HK-2 (cell line): ENCODE measurements around the gene AFAP1L1.

Experiments
- DNase-seq: peaks from one replicate; pipeline ENCODE4 v3.0.0-alpha.2; 2018; ENCODE audit not compliant: unreplicated experiment

AFAP1L1 gene

DNA sequence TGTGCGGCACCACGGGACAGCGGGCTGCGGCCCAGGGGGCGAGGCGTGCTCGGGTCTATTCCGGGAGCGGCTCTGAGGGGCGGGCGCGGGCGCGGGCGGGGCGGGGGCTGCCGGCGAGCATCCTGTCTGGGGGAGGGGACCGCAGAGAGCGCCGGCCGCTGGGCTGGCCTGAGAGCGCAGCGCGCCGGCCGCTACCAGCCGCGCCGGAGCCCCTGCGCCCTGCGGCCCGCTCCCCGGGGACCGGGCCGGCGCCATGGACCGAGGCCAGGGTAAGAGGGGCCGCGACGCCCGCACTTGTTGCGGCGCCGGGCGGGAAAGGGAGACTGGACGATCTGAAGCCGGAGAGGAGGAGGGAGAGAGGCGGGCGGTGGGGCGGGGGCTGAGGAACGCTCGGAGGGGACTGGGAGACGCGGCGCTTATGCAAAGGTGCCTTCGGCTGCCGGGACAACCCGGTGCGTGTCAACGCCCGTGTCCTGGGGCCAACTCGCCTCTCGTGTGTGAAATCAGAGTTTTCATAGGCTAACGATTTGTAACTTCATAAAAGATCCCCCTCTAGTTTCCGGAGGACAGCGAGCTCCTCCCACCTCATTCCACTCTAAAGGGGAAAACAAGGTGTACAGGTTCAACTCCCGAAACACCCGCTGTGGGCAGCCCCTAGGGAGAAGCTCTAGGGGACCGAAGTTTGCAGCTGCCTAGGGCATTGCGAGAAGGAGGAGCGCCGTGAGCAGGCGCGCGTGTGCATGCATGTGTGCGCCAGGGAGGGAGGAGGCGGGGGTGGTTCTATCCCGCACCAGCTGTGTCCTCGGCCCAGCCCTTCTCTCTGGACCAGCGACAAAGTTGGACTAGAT is at the start of gene AFAP1L1:
TSS of gene AFAP1L1 (plus strand) at position 144 of the 848 bp plus-strand sequence. CDS start at position 254, 110 bp downstream.
- peak; percentile 62 for DNase-seq

- no peak for DNase-seq
Measured at GRCh38 chr5:149223081-149223848, 48.4 kb upstream of the AFAP1L1 start.

DNA sequence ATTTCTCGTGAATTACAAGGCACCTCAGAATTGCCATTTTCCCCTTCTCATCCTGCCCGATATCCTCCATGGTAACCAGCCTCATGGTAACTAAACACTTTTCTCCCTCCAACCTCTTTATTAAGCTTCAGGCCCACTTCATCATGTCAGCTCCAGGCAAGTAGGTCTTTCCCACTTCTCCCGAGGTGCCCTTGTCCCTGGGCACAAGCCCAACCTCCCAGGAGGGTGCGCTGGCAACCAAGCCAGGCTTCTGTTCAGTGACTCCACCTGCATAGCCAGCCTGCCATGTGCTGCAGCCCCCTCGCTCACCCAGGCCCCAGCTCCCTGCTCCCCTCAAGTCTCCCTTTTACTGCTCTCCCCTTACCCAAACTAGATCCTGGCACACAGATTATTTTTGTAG is 47.4 kb upstream of the AFAP1L1 start:
- no peak for DNase-seq

DNA sequence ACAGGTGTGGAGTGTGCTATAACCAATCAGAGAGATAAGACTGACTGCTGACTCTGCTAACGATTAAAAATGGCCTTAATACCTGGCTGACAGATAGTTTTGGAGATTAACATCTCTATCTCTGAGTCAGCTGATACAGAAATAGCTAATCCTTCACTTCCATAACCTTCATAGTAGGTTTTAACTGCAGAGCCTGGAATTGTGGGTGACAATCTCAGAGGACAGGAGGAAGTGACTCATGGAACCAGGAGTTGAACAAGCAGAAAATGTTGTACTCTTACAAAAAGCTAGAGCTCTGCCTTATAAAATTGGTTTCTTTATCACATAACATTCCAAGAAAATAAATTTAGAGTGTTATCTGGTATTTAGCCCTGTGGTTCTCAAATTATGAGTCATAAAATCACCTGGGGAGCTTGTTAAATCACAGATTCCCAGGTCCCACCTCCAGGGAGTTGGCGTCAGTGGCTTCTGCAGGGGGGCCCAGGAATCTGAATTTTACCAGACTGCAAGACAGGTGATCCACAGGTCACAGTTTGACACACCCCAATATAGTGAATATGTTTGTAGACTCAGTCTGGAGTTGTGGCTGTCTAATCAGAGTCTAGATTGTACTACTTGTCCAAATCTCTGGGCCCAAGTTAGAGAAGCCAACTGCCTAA is 44.4 kb upstream of the AFAP1L1 start:
- no peak for DNase-seq

- peak; percentile 19 for DNase-seq
Measured at GRCh38 chr5:149228618-149229297, 42.9 kb upstream of the AFAP1L1 start.

GRCh38 chr5:149229298-149229937 is 42.2 kb upstream of the AFAP1L1 start:
- no peak for DNase-seq

DNA sequence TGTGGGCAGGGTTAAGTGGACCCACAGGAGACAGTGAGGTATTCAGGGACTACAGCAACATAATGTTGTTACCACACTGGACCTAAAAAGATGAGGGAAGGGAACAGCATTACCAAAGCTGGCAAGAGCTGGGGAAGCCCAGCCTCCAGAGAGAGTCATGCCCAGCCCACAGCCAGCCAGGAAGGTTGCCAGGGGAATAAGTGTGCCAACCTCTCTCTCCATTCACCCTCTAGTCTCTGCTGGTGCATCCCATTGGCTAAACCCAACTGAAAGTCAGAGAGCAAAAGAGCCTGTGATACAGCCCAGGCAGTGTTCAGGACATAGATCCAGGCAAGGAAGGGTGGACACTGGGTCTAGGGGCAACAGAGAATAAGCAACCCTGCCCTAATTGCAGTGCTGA is 35.8 kb upstream of the AFAP1L1 start:
- DNase-seq = no peak

DNA sequence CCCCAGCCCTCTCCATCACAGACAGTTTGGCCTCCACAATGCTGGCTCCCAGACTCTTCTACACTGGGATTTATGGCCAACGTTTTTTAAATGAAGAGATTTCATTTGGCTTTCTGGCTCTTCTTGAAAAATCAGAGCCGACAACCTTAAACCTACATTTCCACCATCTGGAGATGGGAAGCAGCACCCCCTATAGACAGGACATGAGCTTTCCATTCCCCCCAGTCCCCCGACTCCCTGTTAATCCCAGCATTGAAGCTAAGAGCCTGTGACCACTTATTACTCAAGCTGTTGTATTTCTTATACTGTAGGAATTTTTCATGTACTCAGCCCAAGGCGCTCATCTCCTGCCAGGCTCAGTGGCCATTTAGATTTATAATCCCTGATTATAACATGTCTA is 34.0 kb upstream of the AFAP1L1 start:
- DNase-seq = no peak

GRCh38 chr5:149238540-149238939 is 33.1 kb upstream of the AFAP1L1 start:
- DNase-seq = no peak

DNA sequence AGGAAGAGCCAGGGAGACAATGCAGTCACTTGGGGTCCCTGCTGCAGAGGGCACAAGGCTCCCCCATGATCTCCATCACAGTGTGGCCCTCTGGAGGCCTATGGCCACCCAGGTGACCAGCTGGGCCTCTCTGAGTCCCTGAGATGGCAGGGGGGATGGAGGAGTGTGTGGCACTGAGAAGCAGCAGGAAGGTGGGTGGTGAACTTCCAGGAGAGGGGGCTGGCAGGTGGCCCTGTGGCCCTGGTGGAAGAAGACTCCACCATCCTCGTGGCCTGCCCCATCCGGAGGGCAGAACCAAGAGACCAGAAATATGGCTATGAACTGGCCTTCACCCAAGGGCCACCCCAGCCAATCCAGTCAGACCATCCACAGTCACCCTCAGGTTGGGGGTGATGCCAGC is 31.7 kb upstream of the AFAP1L1 start:
- no peak for DNase-seq

GRCh38 chr5:149240354-149240998 is 31.2 kb upstream of the AFAP1L1 start:
- DNase-seq = no peak

GRCh38 chr5:149242339-149242738 is 29.3 kb upstream of the AFAP1L1 start:
- DNase-seq = no peak

- no peak for DNase-seq
Measured at GRCh38 chr5:149246906-149247305, 24.8 kb upstream of the AFAP1L1 start.

DNA sequence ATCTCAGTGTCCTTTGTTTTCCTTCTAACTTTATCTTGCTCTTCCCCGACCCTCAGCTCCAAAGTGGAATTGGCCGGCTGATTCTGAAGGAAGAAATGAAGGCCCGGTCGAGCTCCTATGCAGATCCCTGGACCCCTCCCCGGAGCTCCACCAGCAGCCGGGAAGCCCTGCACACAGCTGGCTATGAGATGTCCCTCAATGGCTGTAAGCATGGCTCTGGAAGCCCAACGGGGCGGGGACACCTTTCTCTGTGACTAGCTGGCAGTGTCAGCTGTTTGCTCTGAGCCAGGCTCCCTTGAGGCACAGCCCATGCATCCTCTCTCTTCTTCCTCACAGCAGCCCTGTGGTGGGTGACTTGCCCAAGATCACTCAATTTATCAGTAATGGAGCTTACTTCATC is 23.9 kb upstream of the AFAP1L1 start:
- no peak for DNase-seq

GRCh38 chr5:149251546-149251945 is 20.1 kb upstream of the AFAP1L1 start:
- no peak for DNase-seq

DNA sequence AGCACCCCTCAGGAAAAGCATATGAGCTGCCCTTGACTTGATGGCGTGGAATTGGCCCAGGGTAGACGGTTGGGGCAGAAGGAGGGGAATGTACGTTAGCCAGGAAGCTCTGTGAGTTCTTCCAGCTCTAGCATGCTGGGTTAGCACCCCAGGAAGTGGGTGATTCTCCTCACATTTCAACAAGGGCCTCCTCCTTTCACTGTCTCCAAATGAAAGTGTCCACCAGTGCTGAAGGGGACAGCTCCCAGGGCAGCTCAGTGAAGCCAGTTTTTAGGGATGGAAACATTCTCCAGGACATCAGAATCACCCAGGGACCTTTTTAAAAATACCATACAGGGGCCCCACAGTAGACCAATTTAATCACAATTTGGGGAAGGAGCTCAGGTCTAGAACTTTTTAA is 17.2 kb upstream of the AFAP1L1 start:
- peak; percentile 16 for DNase-seq

GRCh38 chr5:149256451-149256850 is 15.2 kb upstream of the AFAP1L1 start:
- no peak for DNase-seq

DNA sequence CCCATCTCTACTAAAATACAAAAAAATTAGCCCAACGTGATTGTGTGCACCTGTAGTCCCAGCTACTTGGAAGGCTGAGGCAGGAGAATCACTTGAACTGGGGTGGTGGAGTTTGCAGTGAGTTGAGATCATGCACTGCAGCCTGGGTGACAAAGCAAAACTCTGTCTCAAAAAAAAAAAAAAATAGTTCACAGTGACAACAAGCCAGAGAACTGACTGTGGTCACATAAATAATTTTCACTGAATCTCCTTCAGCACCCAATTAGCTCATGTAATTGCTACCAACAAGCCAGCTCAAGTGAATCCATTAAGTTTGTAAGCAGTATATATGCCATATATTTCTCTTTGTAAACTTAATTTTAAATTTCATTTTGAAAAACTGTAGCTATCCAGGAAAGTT is 14.5 kb upstream of the AFAP1L1 start:
- no peak for DNase-seq

- peak; percentile 51 for DNase-seq
Measured at GRCh38 chr5:149257889-149258705, 13.6 kb upstream of the AFAP1L1 start.

GRCh38 chr5:149260761-149261160 is 10.9 kb upstream of the AFAP1L1 start:
- no peak for DNase-seq
